Endodermal cell (in vitro differentiated cells): ENCODE results near the gene OTOG. TPM values are rescaled to one million over a fixed set of nuclear protein-coding genes. Genes with fewer than 3 reads are reported as not detected.

Source experiments
- DNase-seq: peaks from one replicate; pipeline ENCODE4 v3.0.0-alpha.2; 2017
- H3K27ac ChIP-seq: 2 replicates; pipeline ENCODE4 v1.5.1; 2013; ENCODE audit warnings: mild to moderate bottlenecking, low read depth, low read length, moderate library complexity
- H3K27me3 ChIP-seq: 2 replicates; pipeline ENCODE4 v1.6.1; 2013; ENCODE audit warnings: mild to moderate bottlenecking, low read length, moderate library complexity; ENCODE audit not compliant: insufficient read depth, control insufficient read depth, poor library complexity, severe bottlenecking
- H3K36me3 ChIP-seq: 2 replicates; pipeline ENCODE4 v1.7.0; 2013; ENCODE audit warnings: mild to moderate bottlenecking, low read length, moderate library complexity; ENCODE audit not compliant: control insufficient read depth, insufficient read depth
- H3K4me1 ChIP-seq: one replicate; pipeline ENCODE4 v1.7.0; 2013; ENCODE audit warnings: low read length; ENCODE audit not compliant: control insufficient read depth, insufficient read depth
- H3K4me3 ChIP-seq: 2 replicates; pipeline ENCODE4 v1.5.1; 2013; ENCODE audit warnings: mild to moderate bottlenecking, low read length, moderate library complexity
- H3K9ac ChIP-seq: 2 replicates; pipeline ENCODE4 v1.6.1; 2013; ENCODE audit warnings: mild to moderate bottlenecking, low read length, moderate library complexity; ENCODE audit not compliant: poor library complexity, severe bottlenecking; ENCODE audit errors: extremely low read depth
- H3K9me3 ChIP-seq: 2 replicates; pipeline ENCODE4 v1.6.1; 2013; ENCODE audit warnings: mild to moderate bottlenecking, low read length, moderate library complexity; ENCODE audit not compliant: control insufficient read depth
- H3K27ac Mint-ChIP-seq: 2 replicates; pipeline ENCODE4 v1.8.0; 2020; ENCODE audit warnings: mixed read lengths
- H3K27me3 Mint-ChIP-seq: 2 replicates; pipeline ENCODE4 v1.8.0; 2021; ENCODE audit warnings: mild to moderate bottlenecking, mixed read lengths; ENCODE audit not compliant: insufficient read depth
- H3K36me3 Mint-ChIP-seq: 2 replicates; pipeline ENCODE4 v1.8.0; 2020; ENCODE audit warnings: low read depth, mixed read lengths
- H3K4me1 Mint-ChIP-seq: 2 replicates; pipeline ENCODE4 v1.8.0; 2020; ENCODE audit warnings: mixed read lengths
- H3K4me3 Mint-ChIP-seq: 2 replicates; pipeline ENCODE4 v1.8.0; 2020; ENCODE audit warnings: mild to moderate bottlenecking, moderate library complexity, mixed read lengths
- H3K9me3 Mint-ChIP-seq: 2 replicates; pipeline ENCODE4 v1.8.0; 2020; ENCODE audit warnings: mild to moderate bottlenecking, mixed read lengths
- WGBS, 2 experiments: methylation state at CpG; one replicate each; pipeline versions ENCODE4 v1.1.5 to v1.1.7; 2013; ENCODE audit warnings: missing lambda C conversion rate in 2 of 2, mixed read lengths in 1 of 2; ENCODE audit not compliant: insufficient coverage in 1 of 2, insufficient read length in 1 of 2; 5-methylcytosine and 5-hydroxymethylcytosine counted together
- total RNA-seq, 2 donors: library from RNA; stranded (reverse); fragmentation: NEBNext Ultra II Directional in 1 of 2; extraction: Animal tissue kit (Norgen Biotek cat#: 25700) in 1 of 2; gene quantifications; 2 replicates in 1 of 2; 3 replicates in 1 of 2; pipeline ENCODE4 v1.2.1, GENCODE V29; 2021
- TF ChIP-seq, protein P1 (sequence below): fragments of 200-600 bp; sonication (generic); conservative IDR thresholded peaks from 2 replicates; pipeline ENCODE4 v1.5.0; 2021; ENCODE audit warnings: antibody characterized with exemption, mild to moderate bottlenecking

Gene OTOG
- total RNA-seq, 2 donors from 2014 or later = 0.33 to 0.55 TPM

DNA sequence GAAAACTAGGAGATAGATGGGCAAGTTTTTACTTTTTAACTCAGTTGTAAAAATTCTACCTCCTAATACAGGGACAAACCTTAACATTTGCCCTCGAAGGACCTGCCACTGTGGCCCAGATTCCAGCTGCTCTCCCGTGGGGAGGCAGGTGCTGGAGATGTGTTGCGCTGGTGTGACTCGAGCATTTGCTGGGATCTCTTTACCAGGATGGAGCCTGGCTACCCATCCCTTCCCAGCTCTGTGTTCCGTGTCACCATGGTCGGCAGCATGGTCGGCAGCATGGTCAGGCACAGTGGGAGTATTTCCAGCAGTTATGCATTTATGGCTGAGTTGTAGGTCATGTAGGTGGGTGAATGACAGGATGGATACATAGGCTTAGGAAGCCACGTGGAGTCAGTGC lies 41.1 kb downstream of the OTOG start:
- Mint-ChIP-seq H3K27me3 (peaks cover 14% of the 10 kb centered on the region), H3K4me3 (no peak overlapping the region), H3K4me1 (no peaks in the 10 kb centered on the region), H3K9me3 (no peaks in the 10 kb centered on the region), H3K27ac (no peak overlapping the region), H3K36me3 (no peaks in the 10 kb centered on the region)
- 88% methylated on average over 5 to 8 of the region's 8 CpGs for WGBS, 2 experiments
- Histone ChIP-seq H3K9me3 (no peaks in the 10 kb centered on the region), H3K9ac (no peak overlapping the region), H3K27me3 (peaks cover 49% of the 10 kb centered on the region), H3K36me3 (no peaks in the 10 kb centered on the region), H3K4me1 (no peaks in the 10 kb centered on the region), H3K27ac (no peak overlapping the region), H3K4me3 (no peak overlapping the region)
- TF ChIP-seq, protein P1, sequence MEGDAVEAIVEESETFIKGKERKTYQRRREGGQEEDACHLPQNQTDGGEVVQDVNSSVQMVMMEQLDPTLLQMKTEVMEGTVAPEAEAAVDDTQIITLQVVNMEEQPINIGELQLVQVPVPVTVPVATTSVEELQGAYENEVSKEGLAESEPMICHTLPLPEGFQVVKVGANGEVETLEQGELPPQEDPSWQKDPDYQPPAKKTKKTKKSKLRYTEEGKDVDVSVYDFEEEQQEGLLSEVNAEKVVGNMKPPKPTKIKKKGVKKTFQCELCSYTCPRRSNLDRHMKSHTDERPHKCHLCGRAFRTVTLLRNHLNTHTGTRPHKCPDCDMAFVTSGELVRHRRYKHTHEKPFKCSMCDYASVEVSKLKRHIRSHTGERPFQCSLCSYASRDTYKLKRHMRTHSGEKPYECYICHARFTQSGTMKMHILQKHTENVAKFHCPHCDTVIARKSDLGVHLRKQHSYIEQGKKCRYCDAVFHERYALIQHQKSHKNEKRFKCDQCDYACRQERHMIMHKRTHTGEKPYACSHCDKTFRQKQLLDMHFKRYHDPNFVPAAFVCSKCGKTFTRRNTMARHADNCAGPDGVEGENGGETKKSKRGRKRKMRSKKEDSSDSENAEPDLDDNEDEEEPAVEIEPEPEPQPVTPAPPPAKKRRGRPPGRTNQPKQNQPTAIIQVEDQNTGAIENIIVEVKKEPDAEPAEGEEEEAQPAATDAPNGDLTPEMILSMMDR = no peak
- peak; percentile 17 for DNase-seq

- Histone ChIP-seq H3K4me1 (no peaks in the 10 kb centered on the region), H3K9ac (no peak overlapping the region), H3K27me3 (peaks cover 49% of the 10 kb centered on the region), H3K9me3 (no peaks in the 10 kb centered on the region), H3K4me3 (no peak overlapping the region), H3K27ac (no peak overlapping the region), H3K36me3 (no peaks in the 10 kb centered on the region)
- H3K4me1 Mint-ChIP-seq = no peaks in the 10 kb centered on the region
- peaks cover under 1% of the 10 kb centered on the region for H3K9me3 Mint-ChIP-seq
- H3K4me3 Mint-ChIP-seq = no peak overlapping the region
- no peak overlapping the region for H3K27ac Mint-ChIP-seq
- TF ChIP-seq, protein P1 = no peak
- H3K27me3 Mint-ChIP-seq = peaks cover 15% of the 10 kb centered on the region
- DNase-seq = peak; percentile 19
- 86 to 96% methylated on average over 3 to 4 of the region's 4 CpGs for WGBS, 2 experiments
- H3K36me3 Mint-ChIP-seq = no peaks in the 10 kb centered on the region
Observed at GRCh38 chr11:17588721-17589120, 41.7 kb downstream of the OTOG start.

GRCh38 chr11:17590463-17590862 lies 43.4 kb downstream of the OTOG start:
- TF ChIP-seq, protein P1 = no peak

More at GRCh38 chr11:17590463-17590862, 43.4 kb downstream of the OTOG start:
- no peak overlapping the region for H3K4me3 Mint-ChIP-seq
- H3K27ac Mint-ChIP-seq = no peak overlapping the region
- H3K9me3 Mint-ChIP-seq = peaks cover 10% of the 10 kb centered on the region
- DNase-seq = peak; percentile 17
- H3K4me1 ChIP-seq = no peaks in the 10 kb centered on the region
- H3K4me3 ChIP-seq = no peak overlapping the region
- H3K9ac ChIP-seq = no peak overlapping the region
- H3K36me3 Mint-ChIP-seq = no peaks in the 10 kb centered on the region
- peaks cover 50% of the 10 kb centered on the region for H3K27me3 ChIP-seq
- no peaks in the 10 kb centered on the region for H3K9me3 ChIP-seq
- WGBS, 2 experiments = 94% methylated on average over 7 of the region's 7 CpGs
- no peaks in the 10 kb centered on the region for H3K36me3 ChIP-seq
- H3K27me3 Mint-ChIP-seq = peaks cover 26% of the 10 kb centered on the region
- H3K27ac ChIP-seq = no peak overlapping the region
- no peaks in the 10 kb centered on the region for H3K4me1 Mint-ChIP-seq
